ENCODE results near the gene PLIN5.

PLIN5 gene

DNA sequence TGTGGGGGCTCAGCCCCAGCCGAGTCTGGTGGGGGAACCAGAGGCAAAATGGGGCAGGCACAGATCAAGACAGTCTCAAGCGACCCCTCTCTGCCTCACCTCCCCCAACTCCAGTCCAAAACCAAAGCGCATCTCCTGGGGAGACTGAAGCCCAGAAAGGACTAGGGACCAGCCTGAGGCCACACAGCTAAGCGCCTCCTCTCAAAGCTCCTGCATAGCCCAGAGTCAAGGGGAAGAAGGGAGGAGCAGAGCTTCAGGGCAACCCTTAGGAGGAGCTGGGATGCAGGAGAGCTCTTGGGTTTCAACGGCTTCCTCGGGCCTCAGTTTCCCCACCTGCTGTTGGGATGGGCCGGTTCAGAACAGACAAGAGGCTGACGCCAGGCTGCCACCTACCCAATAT lies 44.4 kb upstream of the PLIN5 start:
- DNase-seq, result no peak
- Histone ChIP-seq H3K36me3 (ENCODE audit: insufficient read depth, low read length) (no peaks in the 10 kb centered on the region), H3K9me3 (ENCODE audit: insufficient read depth, low read length, severe bottlenecking) (no peaks in the 10 kb centered on the region), H4K20me1 (ENCODE audit: insufficient read depth, low read length) (peaks cover 4% of the 10 kb centered on the region; the same call in 1 of the 2 replicates), H3K4me1 (ENCODE audit: insufficient read depth, low read length) (peaks cover 8% of the 10 kb centered on the region), H3K79me2 (ENCODE audit: insufficient read depth, low read length) (no peaks in the 10 kb centered on the region), H3K27me3 (ENCODE audit: insufficient read depth, low read length, poor library complexity) (peaks cover 40% of the 10 kb centered on the region), H3K4me2 (ENCODE audit: insufficient read depth, low read length) (no peak overlapping the region), H2AFZ (ENCODE audit: low read depth, low read length) (no peak overlapping the region), H3K9ac (ENCODE audit: low read depth, low read length) (no peak overlapping the region), H3K27ac (ENCODE audit: low read length) (no peak overlapping the region), H3K4me3 (ENCODE audit: low read depth in 1 of 2, low read length in 2 of 2) (no peak overlapping the region)
- ATAC-seq (ENCODE audit: insufficient read depth, low read depth), result no peak
- no peak for TF ChIP-seq EZH2 (IDR thresholded peaks at IDR 0.05; ENCODE audit: borderline replicate concordance, low read depth, low read length, severe bottlenecking)
- TF ChIP-seq, protein P1, sequence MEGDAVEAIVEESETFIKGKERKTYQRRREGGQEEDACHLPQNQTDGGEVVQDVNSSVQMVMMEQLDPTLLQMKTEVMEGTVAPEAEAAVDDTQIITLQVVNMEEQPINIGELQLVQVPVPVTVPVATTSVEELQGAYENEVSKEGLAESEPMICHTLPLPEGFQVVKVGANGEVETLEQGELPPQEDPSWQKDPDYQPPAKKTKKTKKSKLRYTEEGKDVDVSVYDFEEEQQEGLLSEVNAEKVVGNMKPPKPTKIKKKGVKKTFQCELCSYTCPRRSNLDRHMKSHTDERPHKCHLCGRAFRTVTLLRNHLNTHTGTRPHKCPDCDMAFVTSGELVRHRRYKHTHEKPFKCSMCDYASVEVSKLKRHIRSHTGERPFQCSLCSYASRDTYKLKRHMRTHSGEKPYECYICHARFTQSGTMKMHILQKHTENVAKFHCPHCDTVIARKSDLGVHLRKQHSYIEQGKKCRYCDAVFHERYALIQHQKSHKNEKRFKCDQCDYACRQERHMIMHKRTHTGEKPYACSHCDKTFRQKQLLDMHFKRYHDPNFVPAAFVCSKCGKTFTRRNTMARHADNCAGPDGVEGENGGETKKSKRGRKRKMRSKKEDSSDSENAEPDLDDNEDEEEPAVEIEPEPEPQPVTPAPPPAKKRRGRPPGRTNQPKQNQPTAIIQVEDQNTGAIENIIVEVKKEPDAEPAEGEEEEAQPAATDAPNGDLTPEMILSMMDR (IDR thresholded peaks at IDR 0.05; ENCODE audit: borderline replicate concordance, extremely low read depth, low read length, poor library complexity, severe bottlenecking), result no peak

DNA sequence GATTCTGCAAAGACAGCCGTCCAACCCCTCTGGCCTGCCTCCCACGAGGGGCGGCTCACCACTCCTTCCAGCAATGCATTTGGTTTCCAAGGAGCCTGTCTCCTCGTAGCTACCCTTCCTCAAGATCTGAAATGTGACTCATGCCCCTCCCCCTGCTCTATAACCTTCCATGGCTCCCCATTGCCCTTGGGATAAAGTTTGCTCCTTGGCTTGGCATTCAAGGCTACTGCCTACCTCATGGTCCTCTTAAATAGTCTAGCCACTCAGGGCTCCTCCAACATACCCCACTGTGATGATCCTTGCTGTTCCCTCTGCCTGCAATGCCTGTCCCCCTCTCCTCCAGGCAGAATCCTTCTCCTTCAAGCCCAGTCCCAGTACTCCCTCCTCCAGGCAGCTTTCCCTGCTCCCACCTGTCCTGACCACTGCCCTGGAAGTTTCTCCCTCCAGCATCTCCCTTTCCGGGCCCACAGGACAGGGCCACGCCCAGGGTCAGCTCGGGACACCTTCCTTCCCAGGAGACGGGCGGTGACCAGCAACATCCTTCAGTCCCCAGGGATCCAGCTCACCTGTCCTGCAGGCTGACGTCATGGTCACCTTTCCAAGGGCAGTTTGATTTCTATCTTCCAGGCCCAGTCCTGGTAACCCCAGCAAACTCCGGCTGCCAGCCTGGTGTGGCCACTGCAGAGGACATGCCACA lies 43.7 kb upstream of the PLIN5 start:
- no peaks in the 10 kb centered on the region for H3K9me3 ChIP-seq (ENCODE audit: insufficient read depth, low read length, severe bottlenecking)
- H3K4me1 ChIP-seq (ENCODE audit: insufficient read depth, low read length), result peaks cover 4% of the 10 kb centered on the region; the same call in 1 of the 2 replicates
- no peak overlapping the region for H3K4me3 ChIP-seq (ENCODE audit: low read depth in 1 of 2, low read length in 2 of 2)
- H3K36me3 ChIP-seq (ENCODE audit: insufficient read depth, low read length), result no peaks in the 10 kb centered on the region
- H4K20me1 ChIP-seq (ENCODE audit: insufficient read depth, low read length), result peaks cover 4% of the 10 kb centered on the region; the same call in 1 of the 2 replicates
- ATAC-seq (ENCODE audit: insufficient read depth, low read depth) (no peak), DNase-seq (no peak)
- no peak overlapping the region for H3K9ac ChIP-seq (ENCODE audit: low read depth, low read length)
- H3K27ac ChIP-seq (ENCODE audit: low read length), result no peak overlapping the region
- no peak for TF ChIP-seq EZH2 (IDR thresholded peaks at IDR 0.05; ENCODE audit: borderline replicate concordance, low read depth, low read length, severe bottlenecking)
- TF ChIP-seq, protein P1 (IDR thresholded peaks at IDR 0.05; ENCODE audit: borderline replicate concordance, extremely low read depth, low read length, poor library complexity, severe bottlenecking), result no peak
- H2AFZ ChIP-seq (ENCODE audit: low read depth, low read length), result no peak overlapping the region
- H3K4me2 ChIP-seq (ENCODE audit: insufficient read depth, low read length), result no peak overlapping the region
- no peaks in the 10 kb centered on the region for H3K79me2 ChIP-seq (ENCODE audit: insufficient read depth, low read length)
- peaks cover 35% of the 10 kb centered on the region for H3K27me3 ChIP-seq (ENCODE audit: insufficient read depth, low read length, poor library complexity)

DNA sequence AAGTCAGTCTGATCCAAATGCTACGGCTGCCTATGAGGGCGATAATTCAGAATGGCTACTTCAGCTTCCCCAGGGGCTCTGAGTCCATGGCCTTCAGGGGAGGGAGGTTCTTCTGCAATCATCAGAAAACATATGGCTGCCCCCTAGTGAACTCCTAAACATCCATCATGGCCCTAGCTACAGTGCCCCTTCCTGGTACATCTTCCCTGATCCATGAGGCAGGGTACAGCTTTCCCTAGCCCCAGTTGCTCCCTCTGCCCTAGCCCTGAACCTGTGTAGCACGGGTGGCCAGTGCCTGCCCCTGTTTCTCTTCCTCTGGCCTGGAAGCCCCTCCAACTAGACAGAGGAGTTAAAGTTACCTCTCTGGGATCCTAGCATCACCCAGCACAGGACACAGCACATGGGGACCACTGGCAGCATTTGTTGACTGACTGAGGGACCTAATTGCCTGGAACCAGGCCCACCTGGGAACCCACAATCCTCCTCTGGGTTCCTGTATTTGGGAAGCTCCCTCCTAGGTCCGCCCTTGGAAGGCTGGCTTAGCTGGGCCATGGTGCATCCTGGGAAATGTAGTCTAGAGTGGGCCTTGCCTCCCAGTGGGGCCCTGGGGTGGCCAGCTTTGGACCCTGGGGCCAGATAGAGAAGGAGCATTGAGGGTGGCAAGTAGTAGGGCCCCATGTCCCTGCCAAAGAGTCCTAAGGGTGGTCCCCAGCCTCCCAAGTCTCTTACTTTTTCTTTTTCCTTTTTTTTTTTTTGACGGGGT lies 42.2 kb upstream of the PLIN5 start:
- Histone ChIP-seq H3K4me1 (ENCODE audit: insufficient read depth, low read length) (peaks cover 4% of the 10 kb centered on the region; the same call in 1 of the 2 replicates), H3K27me3 (ENCODE audit: insufficient read depth, low read length, poor library complexity) (peaks cover 28% of the 10 kb centered on the region)

More for the DNA sequence above, 42.2 kb upstream of the PLIN5 start:
- Histone ChIP-seq H3K9ac (ENCODE audit: low read depth, low read length) (no peak overlapping the region), H3K4me2 (ENCODE audit: insufficient read depth, low read length) (no peak overlapping the region), H3K79me2 (ENCODE audit: insufficient read depth, low read length) (no peaks in the 10 kb centered on the region), H2AFZ (ENCODE audit: low read depth, low read length) (no peak overlapping the region; the same call in 1 of the 2 replicates), H3K27ac (ENCODE audit: low read length) (no peak overlapping the region), H3K4me3 (ENCODE audit: low read depth in 1 of 2, low read length in 2 of 2) (no peak overlapping the region), H3K36me3 (ENCODE audit: insufficient read depth, low read length) (no peaks in the 10 kb centered on the region), H4K20me1 (ENCODE audit: insufficient read depth, low read length) (peaks cover 4% of the 10 kb centered on the region; the same call in 1 of the 2 replicates), H3K9me3 (ENCODE audit: insufficient read depth, low read length, severe bottlenecking) (no peaks in the 10 kb centered on the region)
- TF ChIP-seq, protein P1 (IDR thresholded peaks at IDR 0.05; ENCODE audit: borderline replicate concordance, extremely low read depth, low read length, poor library complexity, severe bottlenecking), result no peak
- TF ChIP-seq EZH2 (IDR thresholded peaks at IDR 0.05; ENCODE audit: borderline replicate concordance, low read depth, low read length, severe bottlenecking), result no peak
- ATAC-seq (ENCODE audit: insufficient read depth, low read depth) (no peak), DNase-seq (no peak)
